GM18858 (cell line): ENCODE measurements around the gene IFNA16.
"Not testable (repeated sequence)": the region's sequence is repeated elsewhere in the genome, so short reads cannot be mapped to it uniquely, and the experiment has no call there.

Experiments used
- ATAC-seq: cut with Tn5 transposase; IDR thresholded peaks from one replicate; pipeline ENCODE4 v1.9.1; 2021; ENCODE audit not compliant: unreplicated experiment

Gene IFNA16

DNA sequence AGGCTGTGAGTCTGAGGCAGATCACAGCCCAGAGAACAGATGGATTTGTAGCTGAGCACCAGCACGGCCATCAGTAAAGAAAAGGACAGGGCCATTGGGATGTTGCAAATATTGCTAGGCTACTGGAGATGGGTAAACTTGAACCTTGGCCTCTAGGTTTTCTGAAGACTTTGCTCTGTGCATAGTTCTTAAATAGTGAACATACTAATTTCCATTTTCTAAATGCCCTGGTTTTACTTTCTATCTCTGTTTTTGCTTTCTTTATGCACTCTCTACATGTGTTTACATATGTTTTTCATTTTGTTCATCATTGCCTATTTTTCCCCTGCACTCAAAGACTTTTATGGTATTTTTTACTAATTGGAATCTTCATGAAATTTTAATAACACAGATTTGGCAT, at the start of gene IFNA16:
IFNA16 (minus strand) TSS at position 101 of the 400 bp plus-strand sequence; CDS start at position 95, 6 bp downstream.
- ATAC-seq = not testable (repeated sequence)

DNA sequence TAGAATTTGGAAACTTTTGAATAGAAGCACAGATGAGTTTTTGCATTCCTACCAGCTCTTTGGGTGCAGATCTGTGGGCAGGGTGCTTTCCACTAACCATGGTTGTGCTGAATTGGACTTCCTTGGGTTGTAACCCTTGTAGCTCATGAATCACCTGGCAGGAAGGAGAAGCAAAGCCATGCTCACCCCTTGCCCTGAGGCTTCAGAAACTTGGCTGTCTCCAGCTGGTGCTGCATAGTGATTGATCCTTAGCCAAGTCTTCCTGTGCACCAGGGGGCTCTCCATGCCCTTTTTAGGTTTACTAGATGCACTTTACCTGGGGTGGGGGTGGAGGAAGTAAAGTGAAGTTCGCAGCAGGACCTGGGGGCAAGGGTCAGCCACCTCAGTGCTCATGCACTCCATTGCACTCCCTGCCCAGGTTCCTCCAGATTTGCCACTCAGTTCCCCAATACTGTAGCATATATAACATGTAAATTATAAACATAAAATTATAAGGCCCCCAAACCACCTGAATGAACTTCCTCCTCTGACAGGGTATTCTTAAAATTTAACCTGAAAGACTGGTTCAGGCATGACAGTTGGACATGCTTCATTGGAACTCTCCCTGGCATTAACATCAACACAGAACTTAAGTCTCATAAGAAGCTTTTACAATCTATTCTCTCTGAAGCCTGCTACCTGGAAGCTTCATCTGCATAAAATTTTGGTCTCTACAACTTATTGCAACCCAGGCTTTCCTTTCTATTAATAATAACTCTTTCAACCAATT, 48.5 kb upstream of the IFNA16 start:
- peak; percentile 36 for ATAC-seq

DNA sequence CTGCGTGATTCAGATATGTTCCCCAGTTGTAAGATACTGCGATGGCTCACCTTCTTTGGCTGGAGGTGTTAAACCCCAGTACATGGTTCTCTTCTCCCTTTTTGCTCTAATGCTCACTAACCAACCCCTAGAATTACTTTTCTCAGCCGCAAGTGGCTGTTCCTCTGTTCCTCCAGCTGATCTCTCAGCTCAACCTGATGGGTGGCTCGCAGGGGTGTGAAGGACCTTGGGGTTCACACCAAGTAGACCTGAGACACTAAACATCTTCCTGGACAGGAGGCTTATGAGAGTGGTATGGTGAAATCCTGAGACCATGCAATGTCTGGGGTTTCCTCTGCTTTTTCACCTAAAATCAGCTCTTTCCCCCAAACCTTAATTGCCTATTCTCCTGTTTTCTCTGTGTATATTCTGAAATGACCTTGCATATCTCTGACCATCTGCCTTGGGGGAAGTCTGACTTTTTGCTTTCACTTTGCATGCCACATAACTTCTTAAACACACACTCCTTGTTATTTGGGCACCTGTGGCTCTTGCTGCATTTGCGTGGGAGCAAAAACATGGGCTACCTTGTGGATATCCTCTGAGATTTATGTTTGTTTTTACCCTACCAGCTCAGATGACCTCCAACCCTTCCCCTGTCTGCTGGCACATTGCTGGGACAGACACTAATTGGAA, 38.6 kb upstream of the IFNA16 start:
- ATAC-seq = no peak

GRCh38 chr9:21252721-21253547, 35.8 kb upstream of the IFNA16 start:
- ATAC-seq = peak; percentile 66

- no peak for ATAC-seq
These were observed 34.5 kb upstream of the IFNA16 start for GRCh38 chr9:21251638-21252037.

DNA sequence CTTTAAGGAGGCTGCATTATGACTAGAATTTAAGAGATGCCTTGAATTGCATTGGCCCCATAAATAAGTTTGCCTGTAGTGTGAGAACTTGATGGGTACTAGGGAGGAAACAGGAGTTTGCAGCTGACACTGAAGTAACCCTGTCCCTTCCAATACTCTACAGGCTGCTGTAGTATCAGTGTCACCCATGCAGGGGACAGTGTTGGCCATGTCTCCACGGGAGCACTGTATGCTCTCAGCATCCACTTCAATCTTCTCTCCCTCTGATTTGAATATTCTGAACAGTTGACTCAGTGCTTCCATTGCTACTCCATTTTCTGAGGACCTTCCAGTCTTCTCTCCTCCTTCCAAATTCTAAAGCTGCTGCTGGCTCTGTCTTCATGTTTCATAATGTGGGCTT, 34.1 kb upstream of the IFNA16 start:
- ATAC-seq = no peak

GRCh38 chr9:21244836-21245235, 27.7 kb upstream of the IFNA16 start:
- ATAC-seq = no peak

GRCh38 chr9:21239911-21240310, 22.8 kb upstream of the IFNA16 start, which contains the start of gene IFNA14:
IFNA14 (minus strand) TSS chr9:21240005; CDS start chr9:21239935, 70 bp downstream.
- ATAC-seq = no peak

DNA sequence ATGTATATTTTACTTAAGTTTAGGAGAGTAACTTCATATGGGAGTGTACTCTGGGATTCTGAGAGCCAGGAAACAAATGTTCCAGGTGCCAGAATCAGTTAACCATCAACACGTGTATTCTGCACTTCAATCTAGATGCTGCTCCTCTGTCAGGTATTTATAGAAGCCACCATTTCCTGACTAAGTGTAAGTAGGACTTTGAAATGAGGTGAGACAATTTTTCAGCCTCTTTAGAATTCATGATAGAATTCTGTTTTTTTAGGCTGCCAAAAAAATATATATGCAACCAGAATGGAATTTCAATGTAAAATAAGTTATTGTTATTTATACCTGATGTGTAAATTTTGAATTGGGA, 19.2 kb upstream of the IFNA16 start:
- ATAC-seq = peak; percentile 22

- peak; percentile 80 for ATAC-seq
These were observed 18.6 kb upstream of the IFNA16 start for GRCh38 chr9:21235468-21236359.

DNA sequence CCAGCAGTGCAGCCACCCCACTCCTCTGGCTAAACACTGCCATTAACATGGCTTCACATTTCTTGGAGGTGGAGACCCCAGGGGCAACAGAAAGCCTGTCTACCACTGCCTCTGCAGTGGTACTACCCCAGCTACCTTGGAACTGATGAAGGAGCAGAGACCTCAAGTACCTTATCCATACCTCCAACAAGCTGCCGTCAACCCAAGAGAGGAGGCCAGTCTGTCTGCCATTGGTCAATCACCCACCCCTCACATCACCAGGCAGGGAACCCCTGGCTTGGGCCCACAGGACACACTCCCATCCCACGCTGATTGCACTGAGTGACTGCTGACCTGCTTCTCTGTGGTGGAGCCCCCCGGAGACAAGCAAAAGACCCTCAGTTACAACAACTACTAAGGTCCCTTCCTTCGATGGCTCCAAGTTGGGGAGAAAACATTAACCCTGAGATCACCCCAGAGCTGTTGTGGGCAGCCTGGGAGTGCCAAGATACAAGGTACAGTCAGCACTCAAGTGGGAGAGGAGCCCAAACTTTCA, 17.1 kb upstream of the IFNA16 start:
- ATAC-seq = no peak

- no peak for ATAC-seq
These were observed 16.1 kb upstream of the IFNA16 start for GRCh38 chr9:21233258-21233657.

GRCh38 chr9:21228122-21228521, 11.0 kb upstream of the IFNA16 start, which contains the start of gene IFNA17:
IFNA17 (minus strand) TSS chr9:21228222; CDS start chr9:21228173, 49 bp downstream.
- no peak for ATAC-seq

DNA sequence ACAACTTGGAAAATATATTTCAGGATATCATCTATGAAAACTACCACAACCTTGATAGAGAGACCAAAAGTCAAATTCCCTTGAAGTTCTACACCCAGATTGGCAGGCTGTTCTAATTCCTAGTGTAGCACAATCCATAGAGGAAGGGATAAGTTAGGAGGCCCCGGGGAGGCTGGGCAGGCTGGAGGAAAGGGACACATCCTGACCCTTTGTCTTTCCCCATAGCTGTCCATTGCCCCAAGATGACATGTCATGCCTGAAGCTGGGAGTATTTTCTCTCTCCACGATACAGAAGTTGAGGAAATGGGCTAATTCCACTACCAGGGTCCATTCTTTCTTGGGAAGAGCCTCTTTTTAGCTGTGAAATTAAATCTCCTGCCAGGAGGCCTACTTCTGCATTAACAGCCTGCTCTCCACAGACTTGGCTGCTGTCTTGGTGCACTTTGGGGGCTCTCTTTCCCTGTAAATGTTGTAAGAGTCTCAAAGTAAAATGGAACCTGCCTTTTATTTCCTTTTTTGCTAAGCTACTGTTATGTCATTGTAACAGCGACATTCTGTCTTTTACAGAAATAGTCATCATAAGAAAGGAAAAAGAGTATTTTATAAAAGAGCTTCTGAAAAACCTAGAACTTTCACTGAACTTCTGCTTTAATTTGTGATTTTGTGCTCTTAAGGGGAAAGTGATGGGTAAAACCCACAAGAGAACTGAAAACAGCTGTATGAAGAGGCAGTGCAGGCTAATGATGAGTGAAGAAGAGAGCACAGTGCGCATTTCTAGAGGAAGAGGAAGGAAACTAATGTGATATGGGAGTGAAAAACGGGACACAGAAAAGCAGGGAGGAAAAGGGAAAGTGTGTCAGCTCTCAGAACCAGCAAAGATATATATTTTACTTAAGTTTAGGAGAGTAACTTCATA, 3.4 kb downstream of the IFNA16 start:
- peak; percentile 76 for ATAC-seq

GRCh38 chr9:21212160-21212559, 5.0 kb downstream of the IFNA16 start:
- ATAC-seq = not testable (repeated sequence)

DNA sequence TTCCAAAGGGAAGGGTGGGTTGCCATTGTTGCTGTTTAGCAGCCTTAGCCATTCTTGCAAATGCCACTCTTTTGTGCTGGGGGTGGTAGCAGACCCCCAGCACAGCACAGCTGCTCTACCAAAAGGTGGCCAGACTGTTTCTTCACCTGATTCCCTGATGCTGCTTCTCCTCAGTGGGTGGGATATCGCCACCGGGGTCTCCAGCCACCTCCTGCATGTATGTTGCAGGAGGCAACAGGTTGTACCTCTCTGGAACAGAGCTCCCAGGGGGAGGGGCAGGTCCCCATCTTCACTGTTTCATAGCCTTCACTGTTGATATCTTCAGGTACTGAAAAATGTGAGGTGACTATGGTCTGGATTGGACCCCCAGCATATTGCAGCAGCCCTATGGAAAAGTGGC, 6.3 kb downstream of the IFNA16 start:
- ATAC-seq = not testable (repeated sequence)

GRCh38 chr9:21210311-21210710, 6.8 kb downstream of the IFNA16 start:
- ATAC-seq = no peak

GRCh38 chr9:21207043-21207442, 10.1 kb downstream of the IFNA16 start, which contains the start of gene IFNA10:
IFNA10 (minus strand) TSS chr9:21207143; CDS start chr9:21207097, 46 bp downstream.
- not testable (repeated sequence) for ATAC-seq

DNA sequence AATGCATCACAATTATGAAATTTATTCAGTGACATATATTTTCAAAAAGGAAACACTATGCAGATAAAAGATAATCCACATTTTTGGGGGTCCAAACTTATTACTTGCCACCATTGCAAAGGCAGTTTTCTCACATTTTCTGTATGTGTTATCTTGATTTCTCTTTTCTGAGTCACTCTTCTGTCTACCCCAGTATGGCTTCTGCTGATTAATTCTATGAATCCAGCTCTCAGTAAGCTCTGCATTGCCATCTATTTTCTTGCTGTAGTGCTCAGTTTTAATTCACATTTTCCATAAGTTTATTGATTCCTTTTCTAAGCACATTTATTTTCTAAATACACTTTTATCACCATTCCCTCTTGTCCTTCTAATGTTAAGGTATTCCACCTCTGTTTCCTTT, 11.9 kb downstream of the IFNA16 start:
- ATAC-seq = no peak
